Naive thymus-derived CD4-positive, alpha-beta T cell (primary cell): ENCODE results near the gene SGPL1. TPM values are rescaled to one million over a fixed set of nuclear protein-coding genes. Genes with fewer than 3 reads are reported as not detected.

Source experiments
- ATAC-seq: fragments of 150-1000 bp; cut with Tn5 transposase; 2 replicates; pipeline ENCODE4 v1.10.0; 2021; ENCODE audit warnings: mild to moderate bottlenecking, moderate library complexity
- CTCF ChIA-PET: fragments of 350-600 bp; sonication (Branson Sonifier 250); formaldehyde crosslinking; loops from one replicate; lab custom pipeline; 2021; ENCODE audit warnings: antibody characterized with exemption; lab: Charles Lee
- POLR2A ChIA-PET: fragments of 350-600 bp; sonication (Branson Sonifier 250); formaldehyde crosslinking; loops from one replicate; lab custom pipeline; 2021; ENCODE audit warnings: antibody characterized with exemption, inconsistent platforms; lab: Charles Lee
- DNase-seq, 9 donors: peaks; one replicate each; pipeline versions ENCODE4 v3.0.0 to v3.0.0-alpha.2; 2020 to 2022; ENCODE audit warnings: mixed read lengths in 1 of 9
- H3K27ac ChIP-seq: one replicate; pipeline ENCODE4 v1.7.0; 2013; ENCODE audit warnings: mild to moderate bottlenecking, low read depth, low read length, moderate library complexity
- H3K27me3 ChIP-seq, 2 donors: one replicate each; pipeline ENCODE4 v1.7.0; 2013; ENCODE audit warnings: low read length in 2 of 2, mild to moderate bottlenecking in 2 of 2, moderate library complexity in 2 of 2; ENCODE audit not compliant: control insufficient read depth in 2 of 2, insufficient read depth in 2 of 2
- H3K36me3 ChIP-seq, 3 experiments: 1 replicate in 2 of 3; 2 replicates in 1 of 3; pipeline ENCODE4 v1.7.0; 2013; ENCODE audit warnings: low read length in 3 of 3, mild to moderate bottlenecking in 3 of 3, moderate library complexity in 1 of 3; ENCODE audit not compliant: insufficient read depth in 3 of 3, control insufficient read depth in 2 of 3
- H3K4me1 ChIP-seq, 2 donors: one replicate each; pipeline ENCODE4 v1.7.0; 2013; ENCODE audit warnings: low read length in 2 of 2, mild to moderate bottlenecking in 2 of 2, moderate library complexity in 1 of 2; ENCODE audit not compliant: control insufficient read depth in 2 of 2, insufficient read depth in 2 of 2
- H3K4me3 ChIP-seq: 2 replicates; pipeline ENCODE4 v1.7.0; 2013; ENCODE audit warnings: mild to moderate bottlenecking, low read length
- H3K9me3 ChIP-seq, 3 experiments: 1 replicate in 2 of 3; 2 replicates in 1 of 3; pipeline ENCODE4 v1.7.0; 2013; ENCODE audit warnings: low read length in 3 of 3; ENCODE audit not compliant: control insufficient read depth in 2 of 3
- H3K27ac Mint-ChIP-seq, 9 donors: one replicate each; pipeline ENCODE4 v1.8.0; 2020 to 2022; ENCODE audit warnings: mixed read lengths in 9 of 9, mild to moderate bottlenecking in 8 of 9, moderate library complexity in 5 of 9, inconsistent platforms in 2 of 9
- H3K27me3 Mint-ChIP-seq, 5 donors: one replicate each; pipeline ENCODE4 v1.8.0; 2021 to 2022; ENCODE audit warnings: mixed read lengths in 5 of 5, mild to moderate bottlenecking in 1 of 5
- H3K36me3 Mint-ChIP-seq, 5 donors: one replicate each; pipeline ENCODE4 v1.8.0; 2020 to 2022; ENCODE audit warnings: mixed read lengths in 5 of 5, mild to moderate bottlenecking in 3 of 5, inconsistent platforms in 1 of 5
- H3K4me1 Mint-ChIP-seq, 7 donors: one replicate each; pipeline ENCODE4 v1.8.0; 2020 to 2022; ENCODE audit warnings: mixed read lengths in 7 of 7, mild to moderate bottlenecking in 3 of 7, inconsistent platforms in 1 of 7
- H3K4me3 Mint-ChIP-seq, 10 donors: one replicate each; pipeline ENCODE4 v1.8.0; 2020 to 2022; ENCODE audit warnings: mild to moderate bottlenecking in 10 of 10, mixed read lengths in 10 of 10, moderate library complexity in 6 of 10, inconsistent platforms in 2 of 10
- H3K9me3 Mint-ChIP-seq, 11 donors: one replicate each; pipeline ENCODE4 v1.8.0; 2020 to 2022; ENCODE audit warnings: mixed read lengths in 11 of 11, mild to moderate bottlenecking in 4 of 11, inconsistent platforms in 1 of 11, moderate library complexity in 1 of 11
- intact Hi-C, 2 donors: fragments of 100-400 bp; cut with micrococcal nuclease; formaldehyde crosslinking; loops; one replicate each; pipeline ENCODE4 v1.15.1; 2023
- polyA plus RNA-seq, 2 donors: library from polyadenylated mRNA; unstranded; fragments of 300-500 nt; fragmentation: Illumina TruSeq; gene quantifications; one replicate each; pipeline ENCODE4 v1.2.3, GENCODE V29; 2021
- total RNA-seq, 6 experiments: library from RNA in 5 of 6; stranded (reverse) in 5 of 6; gene quantifications; 1 replicate in 5 of 6; 2 replicates in 1 of 6; pipeline ENCODE4 v1.2.3 and lab custom pipeline; 2021 to 2026

The SGPL1 gene
- total and polyA plus RNA-seq, 7 experiments from 2014 or later, result 12.2 to 35.5 (median 24.5) TPM

- intact Hi-C loops, result no loop called here
- Histone ChIP-seq H3K27ac (no peak overlapping the region), H3K36me3 (no peaks in the 10 kb centered on the region), H3K4me1 (no peaks in the 10 kb centered on the region), H3K4me3 (no peak overlapping the region), H3K9me3 (no peaks in the 10 kb centered on the region), H3K27me3 (no peaks in the 10 kb centered on the region)
- DNase-seq, result no peak
- peaks cover 0 to 11% (median 3%) of the 10 kb centered on the region in 5 donors for H3K27me3 Mint-ChIP-seq
- peaks cover 0 to 2% (median 0%) of the 10 kb centered on the region in 11 donors for H3K9me3 Mint-ChIP-seq
- no peak overlapping the region for H3K27ac Mint-ChIP-seq
- H3K36me3 Mint-ChIP-seq, result no peaks in the 10 kb centered on the region
- ATAC-seq, result no peak
- no peak overlapping the region for H3K4me3 Mint-ChIP-seq
- POLR2A ChIA-PET, result no interaction called here
- CTCF ChIA-PET, result interaction anchor here (0.6 kb wide), 1 partner anchor 137 kb away, joined by 6 read pairs; no protein-coding TSS in a partner anchor
- peaks cover 0 to 7% (median 6%) of the 10 kb centered on the region in 7 donors for H3K4me1 Mint-ChIP-seq
These were observed 110.7 kb downstream of the SGPL1 start for GRCh38 chr10:70926226-70927000.

GRCh38 chr10:70927189-70927943, 111.6 kb downstream of the SGPL1 start:
- intact Hi-C loops, result no loop called here
- Mint-ChIP-seq H3K27me3 (peaks cover 0 to 7% (median 0%) of the 10 kb centered on the region in 5 donors), H3K4me3 (no peak overlapping the region), H3K9me3 (peaks cover 0 to 2% (median 0%) of the 10 kb centered on the region in 11 donors), H3K4me1 (peaks cover 0 to 7% (median 6%) of the 10 kb centered on the region in 7 donors), H3K27ac (peak overlapping the region in 1 of 9 donors; percentile 60), H3K36me3 (no peaks in the 10 kb centered on the region)
- no peak for ATAC-seq
- no peaks in the 10 kb centered on the region for H3K9me3 ChIP-seq
- ChIA-PET POLR2A (no interaction called here), CTCF (interaction anchor here (0.6 kb wide), 1 partner anchor 138 kb away, joined by 6 read pairs; no protein-coding TSS in a partner anchor)
- no peak overlapping the region for H3K27ac ChIP-seq
- no peaks in the 10 kb centered on the region for H3K36me3 ChIP-seq
- no peaks in the 10 kb centered on the region for H3K27me3 ChIP-seq
- no peak for DNase-seq
- H3K4me1 ChIP-seq, result no peaks in the 10 kb centered on the region
- no peak overlapping the region for H3K4me3 ChIP-seq

- intact Hi-C loops, result no loop called here
- Mint-ChIP-seq H3K27ac (no peak overlapping the region), H3K4me1 (peaks cover 0 to 7% (median 6%) of the 10 kb centered on the region in 7 donors), H3K9me3 (peaks cover 0 to 2% (median 0%) of the 10 kb centered on the region in 11 donors), H3K27me3 (peaks cover 0 to 7% (median 0%) of the 10 kb centered on the region in 5 donors), H3K4me3 (no peak overlapping the region), H3K36me3 (no peaks in the 10 kb centered on the region)
- POLR2A ChIA-PET, result no interaction called here
- Histone ChIP-seq H3K4me1 (no peaks in the 10 kb centered on the region), H3K36me3 (no peaks in the 10 kb centered on the region), H3K4me3 (no peak overlapping the region), H3K9me3 (no peaks in the 10 kb centered on the region), H3K27ac (no peak overlapping the region), H3K27me3 (no peaks in the 10 kb centered on the region)
- DNase-seq (no peak), ATAC-seq (no peak)
- CTCF ChIA-PET, result no interaction called here
These were observed 112.4 kb downstream of the SGPL1 start for GRCh38 chr10:70928140-70928539.

GRCh38 chr10:70930263-70931000, 114.7 kb downstream of the SGPL1 start:
- H3K4me3 Mint-ChIP-seq, result no peak overlapping the region
- no peaks in the 10 kb centered on the region for H3K9me3 ChIP-seq
- ATAC-seq (no peak), DNase-seq (no peak)
- no peaks in the 10 kb centered on the region for H3K4me1 ChIP-seq
- peaks cover 0 to 2% (median 0%) of the 10 kb centered on the region in 5 donors for H3K27me3 Mint-ChIP-seq
- H3K4me1 Mint-ChIP-seq, result peaks cover 0 to 2% (median 2%) of the 10 kb centered on the region in 7 donors
- no peaks in the 10 kb centered on the region for H3K36me3 Mint-ChIP-seq
- peaks cover 0 to under 1% (median 0%) of the 10 kb centered on the region in 11 donors for H3K9me3 Mint-ChIP-seq
- no peaks in the 10 kb centered on the region for H3K36me3 ChIP-seq
- H3K27me3 ChIP-seq, result no peaks in the 10 kb centered on the region
- ChIA-PET CTCF (no interaction called here), POLR2A (no interaction called here)
- H3K27ac Mint-ChIP-seq, result no peak overlapping the region
- intact Hi-C loops, result no loop called here
- no peak overlapping the region for H3K4me3 ChIP-seq
- H3K27ac ChIP-seq, result no peak overlapping the region

Other genes starting within 250 kb of the SGPL1 start
- gene PRF1, start 213.2 kb upstream of the SGPL1 start, total RNA-seq, result 100 to 1,000 TPM in 2 of 5 experiments, 10 to 100 TPM in 2, 1 to 10 TPM in 1; 8.1 to 198 (median 30.7) TPM
- 10 to 100 TPM; 19.3 to 27.6 TPM for gene PRF1, start 213.2 kb upstream of the SGPL1 start, polyA plus RNA-seq
- gene ADAMTS14, start 143.4 kb upstream of the SGPL1 start, total RNA-seq, result under 1 TPM in 2 of 5 experiments, not detected in 3; 0.08 to 0.10 TPM
- gene ADAMTS14, start 143.4 kb upstream of the SGPL1 start, polyA plus RNA-seq, result not detected
- not detected for gene TBATA, start 30.6 kb upstream of the SGPL1 start, total RNA-seq
- gene TBATA, start 30.6 kb upstream of the SGPL1 start, polyA plus RNA-seq, result not detected
- gene PCBD1, start 72.6 kb downstream of the SGPL1 start, total RNA-seq, result 10 to 100 TPM in 2 of 5 experiments, 1 to 10 TPM in 3; 4.5 to 29.8 (median 8.3) TPM
- 1 to 10 TPM; 6.3 to 7.8 TPM for gene PCBD1, start 72.6 kb downstream of the SGPL1 start, polyA plus RNA-seq